Measurements from ENCODE around the gene TRIM29. TPM values are rescaled to one million over a fixed set of nuclear protein-coding genes. Genes with fewer than 3 reads are reported as not detected.
A peak's percentile ranks its signal among the peaks of the same experiment; 100 is the strongest.

The TRIM29 gene
- total and polyA plus RNA-seq, 2 of the 13 experiments (the other 11 are each of a cell fraction or from before 2014, with no cell fraction given): 0.86 TPM

DNA sequence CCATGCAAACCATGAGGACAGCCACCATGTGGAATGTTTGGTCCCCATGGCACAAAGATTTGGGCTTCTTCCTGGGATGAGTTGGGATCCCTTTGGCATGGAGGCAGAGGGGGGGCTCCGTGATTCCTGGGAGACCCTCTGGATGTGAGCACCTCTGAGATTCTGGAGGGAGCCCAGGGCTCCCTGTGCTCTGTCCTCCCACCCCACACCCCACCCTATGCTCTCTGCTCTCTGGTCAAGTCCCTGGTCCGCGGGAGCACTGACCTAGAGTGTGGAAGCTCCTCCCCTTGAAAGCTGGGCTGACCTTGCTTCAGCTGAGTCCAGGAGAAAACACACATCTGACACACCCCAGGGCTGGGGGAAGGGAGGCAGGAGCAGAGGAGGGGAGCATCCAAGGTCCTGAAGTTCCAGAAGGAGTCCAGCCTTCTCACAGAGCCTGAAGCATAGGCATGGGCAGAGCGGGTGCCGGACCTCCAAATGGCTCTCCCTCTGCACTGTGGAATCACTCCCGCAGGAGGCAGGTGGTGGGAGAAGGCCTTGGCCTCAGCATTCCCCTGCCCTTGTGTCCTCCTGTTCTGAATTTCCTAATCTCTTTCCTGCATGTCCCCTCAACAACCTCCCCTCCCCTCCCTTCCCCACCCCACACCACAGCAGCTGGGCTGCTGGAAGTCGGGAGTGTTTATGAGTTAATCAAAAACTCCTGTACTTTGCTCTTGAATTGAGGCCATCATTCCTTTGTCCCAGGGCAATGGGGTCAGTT, 47.2 kb upstream of the TRIM29 start (continued):
- TF ChIP-seq, protein P1, sequence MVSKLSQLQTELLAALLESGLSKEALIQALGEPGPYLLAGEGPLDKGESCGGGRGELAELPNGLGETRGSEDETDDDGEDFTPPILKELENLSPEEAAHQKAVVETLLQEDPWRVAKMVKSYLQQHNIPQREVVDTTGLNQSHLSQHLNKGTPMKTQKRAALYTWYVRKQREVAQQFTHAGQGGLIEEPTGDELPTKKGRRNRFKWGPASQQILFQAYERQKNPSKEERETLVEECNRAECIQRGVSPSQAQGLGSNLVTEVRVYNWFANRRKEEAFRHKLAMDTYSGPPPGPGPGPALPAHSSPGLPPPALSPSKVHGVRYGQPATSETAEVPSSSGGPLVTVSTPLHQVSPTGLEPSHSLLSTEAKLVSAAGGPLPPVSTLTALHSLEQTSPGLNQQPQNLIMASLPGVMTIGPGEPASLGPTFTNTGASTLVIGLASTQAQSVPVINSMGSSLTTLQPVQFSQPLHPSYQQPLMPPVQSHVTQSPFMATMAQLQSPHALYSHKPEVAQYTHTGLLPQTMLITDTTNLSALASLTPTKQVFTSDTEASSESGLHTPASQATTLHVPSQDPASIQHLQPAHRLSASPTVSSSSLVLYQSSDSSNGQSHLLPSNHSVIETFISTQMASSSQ (IDR thresholded peaks at IDR 0.05; ENCODE audit: low read depth): peak; percentile 48; the same call in 1 of the 2 replicates
- TF ChIP-seq, protein P1 (CRISPR knock-in tag; IDR thresholded peaks at IDR 0.05; ENCODE audit: borderline replicate concordance): peak; percentile 81
- no peak for TF ChIP-seq ZNF33B (CRISPR knock-in tag; IDR thresholded peaks at IDR 0.05)
- TF ChIP-seq, protein P2, sequence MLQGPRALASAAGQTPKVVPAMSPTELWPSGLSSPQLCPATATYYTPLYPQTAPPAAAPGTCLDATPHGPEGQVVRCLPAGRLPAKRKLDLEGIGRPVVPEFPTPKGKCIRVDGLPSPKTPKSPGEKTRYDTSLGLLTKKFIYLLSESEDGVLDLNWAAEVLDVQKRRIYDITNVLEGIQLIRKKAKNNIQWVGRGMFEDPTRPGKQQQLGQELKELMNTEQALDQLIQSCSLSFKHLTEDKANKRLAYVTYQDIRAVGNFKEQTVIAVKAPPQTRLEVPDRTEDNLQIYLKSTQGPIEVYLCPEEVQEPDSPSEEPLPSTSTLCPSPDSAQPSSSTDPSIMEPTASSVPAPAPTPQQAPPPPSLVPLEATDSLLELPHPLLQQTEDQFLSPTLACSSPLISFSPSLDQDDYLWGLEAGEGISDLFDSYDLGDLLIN (CRISPR knock-in tag; IDR thresholded peaks at IDR 0.05; ENCODE audit: borderline replicate concordance): no peak
- no peak; the same call in 1 of the 2 replicates for TF ChIP-seq PPARG (CRISPR knock-in tag; conservative IDR thresholded peaks at IDR 0.05)
- no peak for TF ChIP-seq GZF1 (CRISPR knock-in tag; IDR thresholded peaks at IDR 0.05)
- TF ChIP-seq SMARCE1 (IDR thresholded peaks at IDR 0.05; ENCODE audit: borderline replicate concordance): no peak
- 0 out of 2 replicates have a peak, but pooled peaks have one; percentile 38 for TF ChIP-seq AHDC1 (CRISPR knock-in tag; IDR thresholded peaks at IDR 0.05; ENCODE audit: borderline replicate concordance)
- no peak for TF ChIP-seq MZF1 (CRISPR knock-in tag; IDR thresholded peaks at IDR 0.05; ENCODE audit: borderline replicate concordance)
- TF ChIP-seq, protein P3, sequence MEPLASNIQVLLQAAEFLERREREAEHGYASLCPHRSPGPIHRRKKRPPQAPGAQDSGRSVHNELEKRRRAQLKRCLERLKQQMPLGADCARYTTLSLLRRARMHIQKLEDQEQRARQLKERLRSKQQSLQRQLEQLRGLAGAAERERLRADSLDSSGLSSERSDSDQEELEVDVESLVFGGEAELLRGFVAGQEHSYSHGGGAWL (CRISPR knock-in tag; IDR thresholded peaks at IDR 0.05): no peak
- TF ChIP-seq ZNF841 (CRISPR knock-in tag; IDR thresholded peaks at IDR 0.05; ENCODE audit: borderline replicate concordance): no peak
- peak; percentile 50 for TF ChIP-seq ZBTB7B (CRISPR knock-in tag; IDR thresholded peaks at IDR 0.05)
- TF ChIP-seq MLXIP (CRISPR knock-in tag; IDR thresholded peaks at IDR 0.05; ENCODE audit: borderline replicate concordance): no peak
- TF ChIP-seq FOXK1 (CRISPR knock-in tag; IDR thresholded peaks at IDR 0.05; ENCODE audit: borderline replicate concordance, low read depth): peak; percentile 62; the same call in 1 of the 2 replicates

Data from HepG2 (cell line).